Measurements from ENCODE around the gene ASXL3. TPM values are rescaled to one million over a fixed set of nuclear protein-coding genes. Genes with fewer than 3 reads are reported as not detected.

Gene ASXL3
- total and polyA plus RNA-seq, 4 donors, result 0.08 to 16.3 (median 1.8) TPM

DNA sequence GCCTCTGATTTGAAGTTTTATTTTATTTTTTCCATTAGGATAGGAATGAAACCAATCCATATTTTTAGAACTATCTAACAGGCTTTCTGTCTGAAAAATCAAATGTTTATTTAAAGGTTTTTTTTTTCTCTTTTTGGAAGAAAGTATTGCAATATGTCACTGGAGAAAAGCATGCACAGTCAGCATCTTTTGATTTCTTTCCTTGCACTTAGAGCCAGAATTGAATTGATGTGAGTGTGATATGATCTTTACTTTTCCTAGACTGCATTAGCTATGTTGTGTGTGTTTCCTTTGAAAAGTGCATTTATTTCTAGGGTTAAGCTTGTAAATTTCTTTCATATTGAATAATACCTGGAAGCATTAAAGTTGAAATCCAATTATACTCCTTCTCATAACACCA lies 87.6 kb downstream of the ASXL3 start:
- Histone ChIP-seq H3K9me3 (ENCODE audit: control insufficient read depth in 4 of 4, insufficient read depth in 3 of 4, low read length in 3 of 4) (no peaks in the 10 kb centered on the region), H3K36me3 (ENCODE audit: control insufficient read depth in 4 of 4, insufficient read depth in 4 of 4, low read length in 4 of 4) (peaks cover 0 to 5% (median 2%) of the 10 kb centered on the region in 4 donors), H3K4me1 (ENCODE audit: control insufficient read depth in 5 of 5, insufficient read depth in 5 of 5, low read length in 5 of 5) (peaks cover 0 to 34% (median 0%) of the 10 kb centered on the region in 5 donors), H3K9ac (ENCODE audit: insufficient read depth in 1 of 2, low read length in 2 of 2) (no peak overlapping the region), H3K27me3 (ENCODE audit: control insufficient read depth in 3 of 3, insufficient read depth in 3 of 3, low read length in 2 of 3) (no peaks in the 10 kb centered on the region), H3K4me3 (no peak overlapping the region), H3K27ac (ENCODE audit: low read depth in 1 of 2, low read length in 1 of 2) (no peak overlapping the region)
- TF ChIP-seq, protein P1, sequence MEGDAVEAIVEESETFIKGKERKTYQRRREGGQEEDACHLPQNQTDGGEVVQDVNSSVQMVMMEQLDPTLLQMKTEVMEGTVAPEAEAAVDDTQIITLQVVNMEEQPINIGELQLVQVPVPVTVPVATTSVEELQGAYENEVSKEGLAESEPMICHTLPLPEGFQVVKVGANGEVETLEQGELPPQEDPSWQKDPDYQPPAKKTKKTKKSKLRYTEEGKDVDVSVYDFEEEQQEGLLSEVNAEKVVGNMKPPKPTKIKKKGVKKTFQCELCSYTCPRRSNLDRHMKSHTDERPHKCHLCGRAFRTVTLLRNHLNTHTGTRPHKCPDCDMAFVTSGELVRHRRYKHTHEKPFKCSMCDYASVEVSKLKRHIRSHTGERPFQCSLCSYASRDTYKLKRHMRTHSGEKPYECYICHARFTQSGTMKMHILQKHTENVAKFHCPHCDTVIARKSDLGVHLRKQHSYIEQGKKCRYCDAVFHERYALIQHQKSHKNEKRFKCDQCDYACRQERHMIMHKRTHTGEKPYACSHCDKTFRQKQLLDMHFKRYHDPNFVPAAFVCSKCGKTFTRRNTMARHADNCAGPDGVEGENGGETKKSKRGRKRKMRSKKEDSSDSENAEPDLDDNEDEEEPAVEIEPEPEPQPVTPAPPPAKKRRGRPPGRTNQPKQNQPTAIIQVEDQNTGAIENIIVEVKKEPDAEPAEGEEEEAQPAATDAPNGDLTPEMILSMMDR (IDR thresholded peaks at IDR 0.05; ENCODE audit: control extremely low read depth, extremely low read depth), result no peak
- ATAC-seq (ENCODE audit: insufficient read depth, low FRiP score) (no peak), DNase-seq (peak in 2 of 3 donors; percentile 57 to 71)

DNA sequence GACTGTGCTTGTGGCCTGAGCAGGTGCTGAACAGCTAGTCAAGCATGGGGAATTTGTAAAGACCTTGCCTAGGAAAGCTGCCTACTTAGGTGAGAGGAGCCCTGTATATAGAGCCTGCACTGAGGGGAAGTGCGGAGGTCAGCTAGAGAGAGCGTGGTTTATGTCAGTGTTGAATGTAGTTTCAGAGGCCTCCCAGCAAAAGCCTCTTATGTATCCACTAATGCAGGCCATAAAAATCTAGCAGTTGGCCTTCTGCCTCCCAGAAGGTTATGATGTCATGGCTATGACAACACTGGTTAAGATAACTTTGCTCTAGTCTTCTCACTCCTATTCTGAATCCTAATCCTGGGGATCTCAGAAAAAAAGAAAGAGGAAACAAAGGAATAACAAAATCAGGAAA lies 88.9 kb downstream of the ASXL3 start:
- TF ChIP-seq, protein P1 (IDR thresholded peaks at IDR 0.05; ENCODE audit: control extremely low read depth, extremely low read depth), result no peak
- DNase-seq (peak in 1 of 3 donors; percentile 18), ATAC-seq (ENCODE audit: insufficient read depth, low FRiP score) (no peak)
- H3K27ac ChIP-seq (ENCODE audit: low read depth in 1 of 2, low read length in 1 of 2), result no peak overlapping the region
- H3K9me3 ChIP-seq (ENCODE audit: control insufficient read depth in 4 of 4, insufficient read depth in 3 of 4, low read length in 3 of 4), result no peaks in the 10 kb centered on the region
- 95 to 99% methylated on average over 2 of the region's 2 CpGs for WGBS, 2 donors
- H3K27me3 ChIP-seq (ENCODE audit: control insufficient read depth in 3 of 3, insufficient read depth in 3 of 3, low read length in 2 of 3), result no peaks in the 10 kb centered on the region
- no peak overlapping the region for H3K9ac ChIP-seq (ENCODE audit: insufficient read depth in 1 of 2, low read length in 2 of 2)
- H3K36me3 ChIP-seq (ENCODE audit: control insufficient read depth in 4 of 4, insufficient read depth in 4 of 4, low read length in 4 of 4), result peaks cover 0 to 5% (median under 1%) of the 10 kb centered on the region in 4 donors
- H3K4me3 ChIP-seq, result no peak overlapping the region
- peaks cover 0 to 29% (median 0%) of the 10 kb centered on the region in 5 donors for H3K4me1 ChIP-seq (ENCODE audit: control insufficient read depth in 5 of 5, insufficient read depth in 5 of 5, low read length in 5 of 5)

DNA sequence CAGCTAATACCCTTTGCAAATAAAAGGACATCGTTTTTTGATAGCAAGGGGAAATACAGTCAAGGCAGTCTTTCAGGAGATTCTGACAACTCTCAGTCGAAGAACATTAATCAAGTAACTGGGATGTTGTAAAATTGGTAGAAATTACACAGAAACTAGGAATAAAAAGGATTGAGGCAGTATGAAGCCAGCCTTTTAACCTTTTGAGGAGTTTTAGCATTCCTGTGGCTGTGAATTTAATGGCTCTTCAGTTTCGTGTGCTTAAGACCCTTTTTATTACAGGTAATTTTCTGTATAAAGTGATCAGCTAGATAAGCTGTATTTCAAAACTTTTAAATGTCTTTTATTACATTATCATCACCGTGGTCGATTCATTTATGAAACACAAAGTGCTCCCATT lies 91.6 kb downstream of the ASXL3 start:
- Histone ChIP-seq H3K9me3 (ENCODE audit: control insufficient read depth in 4 of 4, insufficient read depth in 3 of 4, low read length in 3 of 4) (no peaks in the 10 kb centered on the region), H3K27me3 (ENCODE audit: control insufficient read depth in 3 of 3, insufficient read depth in 3 of 3, low read length in 2 of 3) (no peaks in the 10 kb centered on the region), H3K4me3 (no peak overlapping the region), H3K27ac (ENCODE audit: low read depth in 1 of 2, low read length in 1 of 2) (no peak overlapping the region), H3K9ac (ENCODE audit: insufficient read depth in 1 of 2, low read length in 2 of 2) (no peak overlapping the region), H3K4me1 (ENCODE audit: control insufficient read depth in 5 of 5, insufficient read depth in 5 of 5, low read length in 5 of 5) (peaks cover 0 to 25% (median 0%) of the 10 kb centered on the region in 5 donors), H3K36me3 (ENCODE audit: control insufficient read depth in 4 of 4, insufficient read depth in 4 of 4, low read length in 4 of 4) (peaks cover 0 to 6% (median 0%) of the 10 kb centered on the region in 4 donors)
- TF ChIP-seq, protein P1 (IDR thresholded peaks at IDR 0.05; ENCODE audit: control extremely low read depth, extremely low read depth), result no peak
- no peak for ATAC-seq (ENCODE audit: insufficient read depth, low FRiP score)
- no peak for DNase-seq
- 78 to 83% methylated on average over 5 of the region's 5 CpGs for WGBS, 2 donors

DNA sequence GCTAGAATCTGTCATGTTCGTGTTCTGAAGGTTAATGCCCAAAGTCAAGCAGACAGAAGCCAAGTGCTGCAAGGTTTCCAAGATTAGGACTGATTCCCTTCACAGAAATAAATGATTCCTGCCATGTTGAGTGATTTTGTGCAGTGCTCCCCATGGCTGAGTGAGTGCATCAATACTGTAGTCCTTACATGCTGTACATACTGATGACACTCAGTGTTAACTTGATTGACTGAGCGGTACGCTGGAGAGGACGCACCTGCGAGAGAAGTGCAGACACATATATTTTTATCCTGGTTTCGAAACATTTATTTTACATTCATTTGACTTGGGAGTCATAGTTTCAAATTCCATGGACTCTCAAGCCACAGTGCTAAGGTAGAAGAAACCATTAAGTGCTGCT lies 92.0 kb downstream of the ASXL3 start:
- TF ChIP-seq, protein P1 (IDR thresholded peaks at IDR 0.05; ENCODE audit: control extremely low read depth, extremely low read depth), result no peak
- no peaks in the 10 kb centered on the region for H3K9me3 ChIP-seq (ENCODE audit: control insufficient read depth in 4 of 4, insufficient read depth in 3 of 4, low read length in 3 of 4)
- no peak overlapping the region for H3K4me3 ChIP-seq
- peaks cover 0 to 9% (median under 1%) of the 10 kb centered on the region in 4 donors for H3K36me3 ChIP-seq (ENCODE audit: control insufficient read depth in 4 of 4, insufficient read depth in 4 of 4, low read length in 4 of 4)
- peaks cover 0 to 21% (median 0%) of the 10 kb centered on the region in 5 donors for H3K4me1 ChIP-seq (ENCODE audit: control insufficient read depth in 5 of 5, insufficient read depth in 5 of 5, low read length in 5 of 5)
- DNase-seq (no peak), ATAC-seq (ENCODE audit: insufficient read depth, low FRiP score) (no peak)
- H3K27ac ChIP-seq (ENCODE audit: low read depth in 1 of 2, low read length in 1 of 2), result no peak overlapping the region
- no peak overlapping the region for H3K9ac ChIP-seq (ENCODE audit: insufficient read depth in 1 of 2, low read length in 2 of 2)
- WGBS, 2 donors, result 94% methylated on average over 6 of the region's 6 CpGs
- no peaks in the 10 kb centered on the region for H3K27me3 ChIP-seq (ENCODE audit: control insufficient read depth in 3 of 3, insufficient read depth in 3 of 3, low read length in 2 of 3)
